Esophagus (tissue), 2 donors: ENCODE results near the gene PSMA5. TPM values are rescaled to one million over a fixed set of nuclear protein-coding genes. Genes with fewer than 3 reads are reported as not detected.
A peak's percentile ranks its signal among the peaks of the same experiment; 100 is the strongest.
"Not testable (repeated sequence)": the region's sequence is repeated elsewhere in the genome, so short reads cannot be mapped to it uniquely, and the experiment has no call there.

Experiments used
- H3K27ac ChIP-seq, 2 donors: one replicate each; pipeline ENCODE4 v1.5.1; 2013; ENCODE audit warnings: low read depth in 2 of 2, mild to moderate bottlenecking in 2 of 2, inconsistent platforms in 1 of 2, low read length in 1 of 2, moderate library complexity in 1 of 2
- H3K27me3 ChIP-seq, 2 donors: one replicate each; pipeline ENCODE4 v1.6.1; 2013; ENCODE audit warnings: low read length in 2 of 2, control low read depth in 1 of 2, mild to moderate bottlenecking in 1 of 2; ENCODE audit not compliant: insufficient read depth in 2 of 2, control insufficient read depth in 1 of 2
- H3K36me3 ChIP-seq, 2 donors: one replicate each; pipeline ENCODE4 v1.6.1; 2013; ENCODE audit warnings: low read length in 1 of 2; ENCODE audit not compliant: control insufficient read depth in 2 of 2, insufficient read depth in 2 of 2
- H3K4me1 ChIP-seq, 2 donors: one replicate each; pipeline ENCODE4 v1.6.1; 2013; ENCODE audit warnings: low read length in 1 of 2; ENCODE audit not compliant: control insufficient read depth in 2 of 2, insufficient read depth in 2 of 2
- H3K4me3 ChIP-seq, 2 donors: one replicate each; pipeline ENCODE4 v1.5.1; 2013; ENCODE audit warnings: low read length in 2 of 2, mild to moderate bottlenecking in 2 of 2, low read depth in 1 of 2, moderate library complexity in 1 of 2
- H3K9me3 ChIP-seq, 2 donors: one replicate each; pipeline ENCODE4 v1.6.1; 2013; ENCODE audit warnings: mild to moderate bottlenecking in 2 of 2, low read depth in 1 of 2, low read length in 1 of 2, moderate library complexity in 1 of 2; ENCODE audit not compliant: control insufficient read depth in 2 of 2, insufficient read depth in 1 of 2
- WGBS, 2 donors: extraction: QIAGEN DNeasy Blood & Tissue Kit; methylation state at CpG; one replicate each; pipeline ENCODE4 v1.1.7; 2013; 5-methylcytosine and 5-hydroxymethylcytosine counted together
- polyA plus RNA-seq, 2 donors: library from polyadenylated mRNA; stranded (reverse); fragments of 200-250 nt; gene quantifications; one replicate each; pipeline ENCODE4 v1.2.3, GENCODE V29; 2013
- donor health status: healthy with polysubstance abuse.
- donor health status: Bipolar disorder and iron deficiency.

PSMA5 gene
- polyA plus RNA-seq = 10 to 100 TPM; 19.5 to 63.6 TPM

DNA sequence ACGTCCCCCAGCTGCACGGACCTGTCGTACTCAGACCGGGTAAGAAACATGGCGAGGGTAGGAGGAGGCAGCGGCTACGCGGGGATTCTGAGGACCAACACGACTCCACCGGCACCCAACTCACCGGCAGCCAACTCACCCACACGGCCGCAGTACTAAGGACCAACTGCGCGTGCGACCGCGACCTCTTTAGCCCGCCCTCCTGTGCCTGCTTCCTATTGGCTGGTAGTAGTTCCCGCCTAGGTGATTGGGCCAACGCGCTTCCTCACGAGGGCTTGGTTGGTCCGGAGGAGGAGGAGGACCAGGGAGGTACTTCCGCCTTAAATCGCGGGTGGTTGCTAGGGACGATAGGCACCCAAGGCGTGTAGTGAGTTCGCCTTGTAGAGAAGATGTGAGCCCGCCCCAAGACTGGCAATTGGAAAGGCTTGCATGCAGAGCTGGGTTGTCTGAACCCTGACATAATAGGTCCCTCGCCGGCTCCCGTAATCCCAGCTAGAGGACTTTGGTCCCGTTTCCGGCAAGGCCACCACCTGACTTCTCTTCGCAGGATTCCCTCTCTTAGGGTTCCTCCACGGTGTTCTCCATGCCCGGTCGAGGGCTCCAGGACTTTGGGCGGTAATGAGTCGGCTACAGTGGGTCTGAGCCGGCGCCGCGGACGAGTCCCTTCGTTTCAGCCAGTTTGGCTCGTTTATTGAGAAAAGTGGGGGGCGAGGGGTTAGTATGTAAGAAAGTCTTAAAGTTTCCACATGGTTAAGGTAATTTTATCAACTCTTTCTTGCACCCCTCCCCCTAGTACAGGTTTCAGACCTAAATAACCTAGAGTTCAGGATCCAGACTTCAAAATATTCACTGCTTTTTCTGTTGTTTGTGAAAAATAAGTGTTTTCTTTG is at the start of gene PSMA5:
Gene PSMA5, minus strand, starts transcription at position 168 of the 890 bp plus-strand sequence. Its CDS starts 118 bp downstream, at position 50.
- no peaks in the 10 kb centered on the region for H3K27me3 ChIP-seq
- no peaks in the 10 kb centered on the region for H3K4me1 ChIP-seq
- H3K9me3 ChIP-seq = no peaks in the 10 kb centered on the region
- H3K4me3 ChIP-seq = peak within 1 kb of the TSS; percentile 92 to 99
- WGBS, 2 donors = 0% methylated on average over 50 of the region's 50 CpGs
- H3K27ac ChIP-seq = peak within 1 kb of the TSS; percentile 95 to 99
- H3K36me3 ChIP-seq = no peaks in the 10 kb centered on the region

DNA sequence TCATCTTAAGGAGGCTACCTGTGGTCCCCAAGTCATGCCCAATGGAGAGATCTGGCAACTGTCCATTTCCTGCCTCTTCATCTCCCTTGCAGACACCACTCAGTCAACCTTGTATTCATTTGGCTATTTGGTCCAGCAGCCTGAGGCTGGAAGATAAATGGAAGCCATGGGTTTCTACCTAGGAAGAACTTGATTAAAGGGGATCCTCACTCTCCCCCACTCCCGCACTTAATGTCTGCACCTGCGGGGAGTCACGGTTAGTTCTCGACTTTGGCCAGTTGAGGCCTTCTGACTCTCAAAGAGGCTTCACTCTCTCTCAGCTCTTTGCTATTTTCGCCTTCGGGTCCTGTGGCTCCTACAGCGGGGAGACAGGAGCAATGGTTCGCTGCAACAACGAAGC is 49.0 kb upstream of the PSMA5 start:
- peaks cover 0 to 2% of the 10 kb centered on the region in 2 donors for H3K4me1 ChIP-seq
- no peaks in the 10 kb centered on the region for H3K9me3 ChIP-seq
- no peaks in the 10 kb centered on the region for H3K36me3 ChIP-seq
- no peak overlapping the region for H3K4me3 ChIP-seq
- H3K27ac ChIP-seq = no peak overlapping the region
- H3K27me3 ChIP-seq = no peaks in the 10 kb centered on the region
- WGBS, 2 donors = 83% methylated on average over 9 of the region's 9 CpGs

DNA sequence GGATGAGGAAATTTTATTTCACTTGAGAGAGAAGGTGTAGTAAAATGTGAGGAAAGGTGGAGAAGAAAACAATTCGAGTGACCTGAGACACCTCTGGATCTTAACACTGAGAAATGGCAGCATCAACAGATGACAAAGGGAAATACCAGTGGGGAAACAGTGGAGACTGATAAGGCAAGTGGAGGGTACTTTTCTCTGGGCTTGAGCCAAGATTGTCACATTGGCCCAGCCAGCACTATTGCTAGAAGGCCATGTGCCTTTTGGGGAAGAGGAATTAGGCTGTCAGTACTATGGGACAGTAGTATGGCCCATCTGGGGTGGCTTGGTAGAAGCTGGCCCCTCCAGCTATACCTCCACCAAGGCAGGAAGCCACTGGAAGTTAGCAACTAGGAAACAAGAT is 48.4 kb upstream of the PSMA5 start:
- 72 to 85% methylated on average over 1 of the region's 1 CpG for WGBS, 2 donors
- no peaks in the 10 kb centered on the region for H3K27me3 ChIP-seq

DNA sequence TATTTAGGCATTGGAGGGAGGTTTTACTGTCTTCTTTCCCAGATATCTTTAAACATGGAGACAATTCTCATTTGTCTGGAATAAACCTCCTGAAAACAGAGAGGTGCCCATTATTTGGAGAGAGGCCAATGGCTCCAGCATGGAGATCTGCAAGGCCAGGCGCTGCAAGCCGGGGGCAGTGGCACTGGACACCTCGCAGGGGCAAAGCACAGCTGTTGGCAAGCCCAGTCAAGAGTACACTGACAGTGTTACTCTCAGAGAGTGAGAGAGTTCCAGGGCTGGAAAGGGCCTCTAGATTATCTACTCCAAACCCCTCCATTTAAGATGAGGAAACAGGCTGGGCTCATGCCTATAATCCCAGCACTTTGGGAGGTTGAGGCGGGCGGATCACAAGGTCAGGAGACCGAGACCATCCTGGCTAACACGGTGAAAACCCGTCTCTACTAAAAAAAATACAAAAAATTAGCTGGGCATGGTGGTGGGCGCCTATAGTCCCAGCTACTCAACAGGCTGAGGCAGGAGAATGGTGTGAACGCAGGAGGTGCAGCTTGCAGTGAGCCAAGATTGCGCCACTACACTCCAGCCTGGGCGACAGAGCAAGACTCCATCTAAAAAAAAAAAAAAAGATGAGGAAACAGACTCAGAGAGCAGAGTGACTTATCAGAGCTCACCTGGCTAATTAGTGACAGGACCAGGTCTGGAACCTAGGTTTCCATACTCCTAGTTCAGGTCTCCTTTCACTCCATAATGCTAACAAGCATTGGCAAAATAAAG is 47.2 kb upstream of the PSMA5 start:
- H3K4me1 ChIP-seq, H3K27ac ChIP-seq, H3K9me3 ChIP-seq, H3K36me3 ChIP-seq, H3K27me3 ChIP-seq, H3K4me3 ChIP-seq: not testable (repeated sequence)
- 81 to 86% methylated on average over 12 of the region's 12 CpGs for WGBS, 2 donors

More for the DNA sequence above, 48.4 kb upstream of the PSMA5 start:
- Histone ChIP-seq H3K36me3 (no peaks in the 10 kb centered on the region), H3K9me3 (no peaks in the 10 kb centered on the region), H3K4me1 (peaks cover 0 to 2% of the 10 kb centered on the region in 2 donors), H3K27ac (no peak overlapping the region), H3K4me3 (no peak overlapping the region)

DNA sequence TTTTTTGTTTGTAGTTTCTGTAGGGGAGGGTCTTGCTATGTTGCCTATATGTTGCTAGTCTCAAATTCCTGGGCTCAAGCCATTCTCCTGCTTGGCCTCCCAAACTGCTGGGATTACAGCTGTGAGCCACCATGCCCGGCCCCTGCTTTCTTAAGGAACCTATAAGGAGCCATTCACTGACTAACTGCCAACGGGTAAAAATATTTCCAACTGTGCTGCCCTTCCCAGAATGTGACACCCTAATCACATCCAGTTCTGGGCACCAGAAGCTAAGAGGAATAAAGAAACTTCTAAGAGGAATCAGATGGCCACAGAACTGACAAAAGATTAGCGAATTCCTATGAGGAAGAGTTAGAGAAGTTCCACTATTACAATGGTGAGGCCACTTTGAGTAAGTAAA is 46.5 kb upstream of the PSMA5 start:
- Histone ChIP-seq H3K4me3 (no peak overlapping the region), H3K36me3 (no peaks in the 10 kb centered on the region), H3K4me1 (peaks cover 0 to 2% of the 10 kb centered on the region in 2 donors), H3K27ac (no peak overlapping the region), H3K9me3 (no peaks in the 10 kb centered on the region), H3K27me3 (peaks cover 1 to 2% of the 10 kb centered on the region in 2 donors)
- 57 to 58% methylated on average over 3 of the region's 3 CpGs for WGBS, 2 donors

DNA sequence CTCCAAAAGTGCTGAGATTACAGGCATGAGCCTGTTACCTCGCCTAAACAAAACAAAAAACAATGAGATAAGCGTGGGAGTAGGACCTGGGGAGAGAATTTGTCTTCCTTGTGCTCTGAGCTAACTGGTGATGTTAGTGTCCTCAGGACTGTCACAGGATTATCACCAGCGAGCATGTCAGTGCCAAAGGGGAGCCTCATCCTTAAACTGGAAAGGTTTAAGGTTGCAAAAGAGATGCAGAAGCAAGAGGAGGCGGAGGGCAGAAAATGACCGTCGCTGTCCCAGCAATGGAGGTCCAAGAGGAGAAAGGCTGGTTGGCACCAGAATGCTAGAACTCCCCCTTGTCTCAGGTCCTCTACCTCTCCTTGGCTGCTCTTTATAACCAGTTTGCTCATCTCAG is 44.0 kb upstream of the PSMA5 start:
- H3K9me3 ChIP-seq = no peaks in the 10 kb centered on the region
- H3K4me3 ChIP-seq = no peak overlapping the region
- peaks cover 3 to 12% of the 10 kb centered on the region in 2 donors for H3K27me3 ChIP-seq
- no peaks in the 10 kb centered on the region for H3K36me3 ChIP-seq
- H3K4me1 ChIP-seq = peaks cover 3 to 7% of the 10 kb centered on the region in 2 donors
- H3K27ac ChIP-seq = no peak overlapping the region
- 50 to 57% methylated on average over 6 of the region's 6 CpGs for WGBS, 2 donors

DNA sequence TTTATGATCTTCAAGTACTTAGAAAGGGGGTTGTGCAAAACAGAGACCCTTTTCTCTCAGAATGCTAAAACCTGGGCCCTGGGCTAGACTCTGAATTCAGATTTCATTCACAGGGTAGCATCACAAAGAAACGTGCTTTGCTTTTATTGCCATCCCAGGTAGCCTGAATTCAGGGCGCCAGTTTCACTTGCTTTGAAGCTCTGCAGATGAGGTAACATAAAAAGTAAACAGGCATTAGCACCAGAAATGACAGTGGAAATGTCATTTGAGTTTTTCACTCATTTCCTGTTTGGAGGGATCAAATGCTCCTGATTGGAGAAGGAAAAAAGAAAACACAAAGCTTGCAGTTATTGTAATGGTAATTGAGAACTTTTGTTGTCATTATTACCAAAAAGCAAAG is 42.7 kb upstream of the PSMA5 start:
- WGBS, 2 donors = 24 to 25% methylated on average over 2 of the region's 2 CpGs
- H3K36me3 ChIP-seq = no peaks in the 10 kb centered on the region
- H3K27ac ChIP-seq = no peak overlapping the region
- H3K9me3 ChIP-seq = no peaks in the 10 kb centered on the region
- no peak overlapping the region for H3K4me3 ChIP-seq
- H3K27me3 ChIP-seq = peaks cover 3 to 12% of the 10 kb centered on the region in 2 donors
- H3K4me1 ChIP-seq = peaks cover 3 to 7% of the 10 kb centered on the region in 2 donors

DNA sequence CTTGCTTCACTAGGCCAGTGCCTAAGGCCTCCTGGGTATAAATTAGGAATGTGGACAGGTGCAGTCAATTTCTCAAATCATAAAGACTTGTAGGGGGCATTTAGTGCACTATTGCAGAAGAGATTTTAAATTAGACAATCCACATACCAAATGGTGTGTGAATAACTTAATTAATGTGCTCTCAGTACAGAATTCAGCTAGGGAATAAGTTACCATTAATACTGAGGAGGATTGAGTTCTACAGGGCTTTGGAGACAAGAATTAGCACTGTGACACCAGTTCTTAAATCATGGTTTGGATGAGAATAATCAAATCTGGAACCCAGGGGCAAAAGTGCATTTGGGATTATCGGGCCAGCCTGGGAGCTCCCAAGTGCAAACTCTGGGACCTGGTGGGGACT is 41.8 kb upstream of the PSMA5 start:
- Histone ChIP-seq H3K27me3 (peaks cover 3 to 12% of the 10 kb centered on the region in 2 donors), H3K9me3 (no peaks in the 10 kb centered on the region), H3K27ac (no peak overlapping the region), H3K36me3 (no peaks in the 10 kb centered on the region), H3K4me3 (no peak overlapping the region), H3K4me1 (peaks cover 3 to 7% of the 10 kb centered on the region in 2 donors)
- whole genome bisulfite sequencing, 2 donors = 98 to 100% methylated on average over 1 of the region's 1 CpG

DNA sequence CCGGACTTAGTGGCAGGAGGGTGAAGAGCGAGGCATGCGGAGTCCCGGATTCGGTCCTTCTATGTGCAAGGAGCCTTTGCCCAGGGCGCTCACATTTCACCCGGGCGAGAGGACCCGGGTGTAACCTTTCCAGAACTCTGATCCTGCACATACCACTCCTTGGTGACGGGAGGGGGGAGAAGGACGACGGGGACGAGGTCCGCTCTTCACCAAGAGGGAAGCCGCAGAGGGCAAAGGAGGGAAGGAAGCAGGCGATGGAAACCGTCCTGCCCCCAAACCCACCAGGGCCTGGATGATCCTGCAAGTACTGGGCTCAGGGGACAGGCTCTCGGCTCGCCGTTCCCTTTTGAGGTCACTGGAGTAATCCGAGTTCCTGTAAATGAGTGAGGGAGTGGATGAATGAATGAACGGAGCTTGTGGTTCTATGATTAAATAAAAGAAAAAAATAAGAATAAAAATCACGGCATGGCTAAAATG is 41.1 kb upstream of the PSMA5 start:
- H3K27me3 ChIP-seq = peaks cover 3 to 12% of the 10 kb centered on the region in 2 donors

More for the DNA sequence above, 41.1 kb upstream of the PSMA5 start:
- Histone ChIP-seq H3K4me3 (peak overlapping the region in 1 of 2 donors; percentile 54), H3K27ac (peak overlapping the region in 1 of 2 donors; percentile 6), H3K4me1 (peaks cover 3 to 7% of the 10 kb centered on the region in 2 donors), H3K36me3 (no peaks in the 10 kb centered on the region), H3K9me3 (no peaks in the 10 kb centered on the region)
- WGBS, 2 donors = 20 to 27% methylated on average over 23 of the region's 23 CpGs
